ENCODE measurements around the gene GALNT2. TPM values are rescaled to one million over a fixed set of nuclear protein-coding genes. Genes with fewer than 3 reads are reported as not detected.

Gene GALNT2
- total RNA-seq, 1 experiment from 2014 or later = 152 TPM

DNA sequence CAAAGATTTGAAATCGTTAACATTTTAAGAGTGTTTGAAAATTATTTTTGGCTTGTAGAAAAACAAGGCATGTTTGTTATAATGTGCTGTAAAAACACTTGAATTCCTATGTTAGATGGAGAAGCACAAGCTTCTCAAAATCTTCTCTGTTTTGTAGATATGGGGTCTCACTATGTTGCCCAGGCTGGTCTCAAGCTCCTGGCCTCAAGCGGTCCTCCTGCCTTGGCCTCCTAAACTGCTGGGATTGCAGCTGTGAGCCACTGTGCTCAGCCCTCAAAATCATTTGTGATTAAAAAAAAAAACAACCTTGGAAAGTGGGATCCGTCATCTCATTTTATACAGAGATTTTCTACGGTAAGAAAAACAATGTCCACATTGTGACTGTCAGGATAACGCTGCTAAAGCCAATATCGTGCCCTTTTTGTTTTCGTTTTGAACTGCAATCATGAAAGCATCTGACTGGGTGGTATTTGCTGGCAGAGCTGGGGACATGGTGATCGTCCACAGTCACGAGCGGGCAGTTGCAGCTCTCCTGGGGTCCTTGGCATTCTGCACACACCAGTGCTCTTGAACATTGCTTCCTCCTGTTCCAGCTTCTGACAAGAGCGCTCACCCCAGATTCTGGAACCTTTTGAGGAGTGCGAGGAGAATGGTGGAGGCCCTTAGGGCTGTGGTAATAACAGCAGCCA is 246.6 kb downstream of the GALNT2 start:
- ChIA-PET CTCF (interaction anchor here (0.6 kb wide), 1 partner anchor 315 kb away, joined by 4 read pairs; no protein-coding TSS in a partner anchor), POLR2A (no interaction called here)
- Histone ChIP-seq H3K9me3 (ENCODE audit: control insufficient read depth, insufficient read depth, low read depth, low read length) (no peaks in the 10 kb centered on the region), H3K36me3 (ENCODE audit: control insufficient read depth, insufficient read depth, low read length) (no peaks in the 10 kb centered on the region), H3K27ac (ENCODE audit: low read length) (no peak overlapping the region), H3K4me3 (ENCODE audit: low read depth in 2 of 2, low read length in 2 of 2) (no peak overlapping the region), H3K4me1 (ENCODE audit: control insufficient read depth, insufficient read depth, low read length) (no peaks in the 10 kb centered on the region), H3K27me3 (ENCODE audit: control insufficient read depth, insufficient read depth, low read length) (peaks cover 4% of the 10 kb centered on the region)
- ATAC-seq (no peak), DNase-seq (ENCODE audit: low read depth, low spot score) (no peak)
- in situ Hi-C loops (cut with HindIII; ENCODE audit: low pct_unique_long_range_greater_than_20kb, low sequenced_read_pairs) (no loop called here), intact Hi-C loops (cut with micrococcal nuclease; ENCODE audit: unreplicated experiment) (loop anchor here (10.0 kb wide), 1 partner anchor 649 kb away; no protein-coding TSS in a partner anchor)
- no TSS peak for BruUV-seq (replicated peaks)
- TF ChIP-seq, protein P1, sequence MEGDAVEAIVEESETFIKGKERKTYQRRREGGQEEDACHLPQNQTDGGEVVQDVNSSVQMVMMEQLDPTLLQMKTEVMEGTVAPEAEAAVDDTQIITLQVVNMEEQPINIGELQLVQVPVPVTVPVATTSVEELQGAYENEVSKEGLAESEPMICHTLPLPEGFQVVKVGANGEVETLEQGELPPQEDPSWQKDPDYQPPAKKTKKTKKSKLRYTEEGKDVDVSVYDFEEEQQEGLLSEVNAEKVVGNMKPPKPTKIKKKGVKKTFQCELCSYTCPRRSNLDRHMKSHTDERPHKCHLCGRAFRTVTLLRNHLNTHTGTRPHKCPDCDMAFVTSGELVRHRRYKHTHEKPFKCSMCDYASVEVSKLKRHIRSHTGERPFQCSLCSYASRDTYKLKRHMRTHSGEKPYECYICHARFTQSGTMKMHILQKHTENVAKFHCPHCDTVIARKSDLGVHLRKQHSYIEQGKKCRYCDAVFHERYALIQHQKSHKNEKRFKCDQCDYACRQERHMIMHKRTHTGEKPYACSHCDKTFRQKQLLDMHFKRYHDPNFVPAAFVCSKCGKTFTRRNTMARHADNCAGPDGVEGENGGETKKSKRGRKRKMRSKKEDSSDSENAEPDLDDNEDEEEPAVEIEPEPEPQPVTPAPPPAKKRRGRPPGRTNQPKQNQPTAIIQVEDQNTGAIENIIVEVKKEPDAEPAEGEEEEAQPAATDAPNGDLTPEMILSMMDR (IDR thresholded peaks at IDR 0.05) = no peak

DNA sequence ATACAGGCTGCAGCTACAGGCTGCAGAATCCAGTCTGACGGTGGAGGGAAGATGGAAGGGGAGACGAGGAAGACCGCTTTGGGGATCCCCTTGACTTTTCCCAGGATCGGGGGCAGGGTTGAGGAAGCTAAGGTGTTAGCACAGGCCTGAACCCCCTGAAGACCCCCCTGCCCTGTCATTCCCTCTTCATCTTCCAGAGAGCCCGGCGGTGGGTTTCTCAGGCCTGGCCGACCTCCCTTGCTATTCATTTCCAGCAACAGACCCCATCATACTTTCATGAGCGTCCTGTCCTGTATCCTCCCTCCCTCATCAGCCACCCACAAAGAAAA is 247.1 kb downstream of the GALNT2 start:
- ATAC-seq (no peak), DNase-seq (ENCODE audit: low read depth, low spot score) (no peak)
- no peaks in the 10 kb centered on the region for H3K36me3 ChIP-seq (ENCODE audit: control insufficient read depth, insufficient read depth, low read length)
- no peaks in the 10 kb centered on the region for H3K9me3 ChIP-seq (ENCODE audit: control insufficient read depth, insufficient read depth, low read depth, low read length)
- in situ Hi-C loops (cut with HindIII; ENCODE audit: low pct_unique_long_range_greater_than_20kb, low sequenced_read_pairs) = no loop called here
- no peak overlapping the region for H3K4me3 ChIP-seq (ENCODE audit: low read depth in 2 of 2, low read length in 2 of 2)
- no peaks in the 10 kb centered on the region for H3K4me1 ChIP-seq (ENCODE audit: control insufficient read depth, insufficient read depth, low read length)
- POLR2A ChIA-PET = no interaction called here
- TF ChIP-seq, protein P1 (IDR thresholded peaks at IDR 0.05) = no peak
- TF ChIP-seq POLR2AphosphoS5 (IDR thresholded peaks at IDR 0.05; ENCODE audit: low read depth, low read length) = no peak
- no peak for TF ChIP-seq TCF7L2 (IDR thresholded peaks at IDR 0.05; ENCODE audit: low read depth, low read length)
- TF ChIP-seq SIN3A (IDR thresholded peaks at IDR 0.05; ENCODE audit: borderline replicate concordance, insufficient read depth, low read depth, low read length) = no peak
- TF ChIP-seq, protein P2, sequence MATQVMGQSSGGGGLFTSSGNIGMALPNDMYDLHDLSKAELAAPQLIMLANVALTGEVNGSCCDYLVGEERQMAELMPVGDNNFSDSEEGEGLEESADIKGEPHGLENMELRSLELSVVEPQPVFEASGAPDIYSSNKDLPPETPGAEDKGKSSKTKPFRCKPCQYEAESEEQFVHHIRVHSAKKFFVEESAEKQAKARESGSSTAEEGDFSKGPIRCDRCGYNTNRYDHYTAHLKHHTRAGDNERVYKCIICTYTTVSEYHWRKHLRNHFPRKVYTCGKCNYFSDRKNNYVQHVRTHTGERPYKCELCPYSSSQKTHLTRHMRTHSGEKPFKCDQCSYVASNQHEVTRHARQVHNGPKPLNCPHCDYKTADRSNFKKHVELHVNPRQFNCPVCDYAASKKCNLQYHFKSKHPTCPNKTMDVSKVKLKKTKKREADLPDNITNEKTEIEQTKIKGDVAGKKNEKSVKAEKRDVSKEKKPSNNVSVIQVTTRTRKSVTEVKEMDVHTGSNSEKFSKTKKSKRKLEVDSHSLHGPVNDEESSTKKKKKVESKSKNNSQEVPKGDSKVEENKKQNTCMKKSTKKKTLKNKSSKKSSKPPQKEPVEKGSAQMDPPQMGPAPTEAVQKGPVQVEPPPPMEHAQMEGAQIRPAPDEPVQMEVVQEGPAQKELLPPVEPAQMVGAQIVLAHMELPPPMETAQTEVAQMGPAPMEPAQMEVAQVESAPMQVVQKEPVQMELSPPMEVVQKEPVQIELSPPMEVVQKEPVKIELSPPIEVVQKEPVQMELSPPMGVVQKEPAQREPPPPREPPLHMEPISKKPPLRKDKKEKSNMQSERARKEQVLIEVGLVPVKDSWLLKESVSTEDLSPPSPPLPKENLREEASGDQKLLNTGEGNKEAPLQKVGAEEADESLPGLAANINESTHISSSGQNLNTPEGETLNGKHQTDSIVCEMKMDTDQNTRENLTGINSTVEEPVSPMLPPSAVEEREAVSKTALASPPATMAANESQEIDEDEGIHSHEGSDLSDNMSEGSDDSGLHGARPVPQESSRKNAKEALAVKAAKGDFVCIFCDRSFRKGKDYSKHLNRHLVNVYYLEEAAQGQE (IDR thresholded peaks at IDR 0.05; ENCODE audit: insufficient read depth in 1 of 2, low read depth in 2 of 2, low read length in 1 of 2) = no peak
- CTCF ChIA-PET = interaction anchor here (0.6 kb wide), 1 partner anchor 315 kb away, joined by 4 read pairs; no protein-coding TSS in a partner anchor
- no TSS peak for BruUV-seq (replicated peaks)
- intact Hi-C loops (cut with micrococcal nuclease; ENCODE audit: unreplicated experiment) = loop anchor here (10.0 kb wide), 1 partner anchor 649 kb away; no protein-coding TSS in a partner anchor
- no peak overlapping the region for H3K27ac ChIP-seq (ENCODE audit: low read length)
- H3K27me3 ChIP-seq (ENCODE audit: control insufficient read depth, insufficient read depth, low read length) = peaks cover 4% of the 10 kb centered on the region
